HG02588 (cell line): ENCODE measurements around the gene SERINC2.

Source experiments
- ATAC-seq: cut with Tn5 transposase; IDR thresholded peaks from one replicate; pipeline ENCODE4 v1.9.1; 2021; ENCODE audit warnings: mild to moderate bottlenecking, moderate library complexity; ENCODE audit not compliant: unreplicated experiment

The SERINC2 gene

DNA sequence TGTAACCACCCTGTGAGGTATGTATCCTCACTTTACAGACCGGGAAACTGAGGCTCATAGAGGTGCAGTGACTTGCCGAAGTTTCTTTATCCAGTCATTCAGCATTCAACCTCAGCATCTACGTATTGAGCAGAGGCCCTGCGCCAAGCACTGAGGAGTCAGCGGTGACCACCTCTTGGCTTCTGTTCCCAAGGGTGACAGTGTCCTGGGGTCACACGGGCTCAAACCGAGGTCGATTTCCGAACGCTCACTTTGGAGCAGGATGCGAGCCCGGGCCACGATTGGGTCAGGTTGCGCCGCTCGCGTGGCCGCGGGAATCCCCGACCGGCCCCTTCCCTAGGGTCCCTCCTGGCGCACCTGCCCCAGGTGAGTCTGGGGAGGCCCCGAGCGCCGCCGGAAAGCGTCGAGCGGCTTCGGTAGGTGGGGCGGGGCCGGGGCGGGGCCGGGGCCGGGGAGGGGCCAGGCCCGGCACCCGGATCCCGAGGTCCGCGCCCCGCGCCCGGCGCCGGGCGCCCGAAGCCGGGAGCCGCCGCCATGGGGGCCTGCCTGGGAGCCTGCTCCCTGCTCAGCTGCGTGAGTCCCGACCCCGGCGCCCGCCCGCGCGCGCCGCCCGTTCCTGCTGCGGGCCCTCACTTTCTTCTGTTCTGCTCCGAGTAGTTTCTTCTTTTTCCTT, at the start of gene SERINC2:
TSS of gene SERINC2 (plus strand) at position 482 of the 673 bp plus-strand sequence. CDS start at position 535, 53 bp downstream.
- no peak for ATAC-seq

DNA sequence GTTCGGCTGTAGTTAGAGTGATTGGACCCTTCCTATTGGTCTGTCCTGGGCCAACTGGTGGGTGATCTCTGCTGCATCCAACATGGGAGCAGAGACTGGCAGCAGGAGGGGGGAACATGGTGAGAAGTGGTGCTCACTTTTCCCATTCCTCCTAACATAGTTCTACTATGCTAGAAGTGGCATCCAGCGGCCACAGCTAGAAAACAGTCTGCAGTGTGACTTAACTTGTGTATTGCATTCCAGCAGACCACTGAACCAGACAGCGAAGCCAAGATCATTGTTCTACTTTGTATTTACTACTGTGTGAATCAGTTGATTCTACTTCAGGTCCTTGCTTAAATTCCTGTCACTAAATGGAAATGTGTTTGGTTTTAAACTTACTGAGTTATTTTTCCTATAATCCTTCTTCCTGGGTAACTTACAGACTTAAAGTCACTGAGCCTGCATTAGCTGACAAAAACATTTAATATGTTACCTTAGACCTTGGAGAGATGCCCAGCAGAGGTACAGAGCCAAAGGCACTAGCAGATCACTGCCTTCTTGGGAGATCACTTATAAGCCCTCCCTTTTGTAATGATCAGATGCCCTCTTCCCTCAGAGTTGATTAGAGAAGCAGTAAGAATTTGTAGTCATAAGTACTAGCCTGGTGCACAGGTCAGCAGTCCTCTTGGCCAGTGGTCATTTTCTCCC, 48.3 kb upstream of the SERINC2 start:
- no peak for ATAC-seq

DNA sequence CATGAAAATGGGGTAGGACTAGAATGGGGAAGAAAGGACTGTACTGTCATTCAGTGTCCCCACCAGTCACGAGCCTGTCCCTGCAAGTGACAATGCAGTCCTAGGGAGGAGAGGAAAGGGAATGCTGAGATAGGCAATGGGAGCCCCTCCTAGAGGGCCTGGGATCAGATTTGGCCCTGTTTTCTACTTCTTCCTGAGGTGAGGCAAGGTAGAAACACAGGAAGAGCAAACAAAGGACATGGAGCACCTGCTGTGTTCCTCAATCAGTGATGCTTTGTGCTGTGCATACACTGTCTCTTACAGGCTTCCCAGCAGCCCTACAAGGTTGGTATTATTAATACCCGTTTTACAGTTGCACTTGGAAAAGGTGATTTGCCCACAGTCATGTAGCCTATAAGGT, 46.2 kb upstream of the SERINC2 start:
- ATAC-seq: no peak

DNA sequence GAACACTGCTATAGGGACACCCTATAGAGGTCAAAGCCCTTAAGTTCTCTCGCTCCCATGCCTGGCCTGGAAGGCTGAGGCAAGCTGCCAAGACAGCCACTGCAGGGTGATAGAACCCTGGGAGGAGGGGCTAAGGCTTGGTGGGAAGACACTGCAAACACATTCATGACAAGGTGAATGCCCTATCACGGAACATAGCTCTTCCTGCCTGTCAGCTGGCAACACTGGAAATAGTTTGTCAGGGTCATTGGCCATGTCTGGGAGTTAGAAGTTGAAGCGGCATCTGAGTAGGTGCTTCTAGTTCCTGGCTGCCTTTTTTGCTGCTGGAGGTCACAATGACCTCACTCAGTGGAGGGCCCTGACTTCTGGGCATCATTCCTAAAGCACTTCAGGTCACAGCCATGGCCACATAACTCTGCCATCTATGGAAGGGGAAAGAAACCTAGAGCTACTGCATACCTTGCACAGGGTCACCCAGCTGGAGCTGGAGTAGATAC, 44.4 kb upstream of the SERINC2 start:
- no peak for ATAC-seq

DNA sequence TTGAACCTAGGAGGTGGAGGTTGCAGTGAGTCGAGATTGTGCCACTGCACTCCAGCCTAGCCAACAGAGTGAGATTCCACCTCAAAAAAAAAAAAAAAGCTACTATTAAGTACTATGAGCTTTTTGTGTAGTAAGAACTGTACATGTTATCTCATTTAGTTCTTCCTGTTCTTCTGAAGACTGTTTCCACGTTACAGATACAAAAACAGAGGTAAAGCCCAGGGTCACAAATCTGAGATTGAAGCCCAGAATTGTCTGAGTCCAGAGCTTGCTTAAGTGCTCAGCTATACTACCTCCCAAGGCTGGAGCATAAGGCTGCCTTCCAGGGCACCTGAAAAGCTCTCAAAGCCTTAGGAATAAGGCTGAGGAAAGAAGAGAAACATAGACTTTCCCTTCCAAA, 43.0 kb upstream of the SERINC2 start:
- ATAC-seq: no peak

DNA sequence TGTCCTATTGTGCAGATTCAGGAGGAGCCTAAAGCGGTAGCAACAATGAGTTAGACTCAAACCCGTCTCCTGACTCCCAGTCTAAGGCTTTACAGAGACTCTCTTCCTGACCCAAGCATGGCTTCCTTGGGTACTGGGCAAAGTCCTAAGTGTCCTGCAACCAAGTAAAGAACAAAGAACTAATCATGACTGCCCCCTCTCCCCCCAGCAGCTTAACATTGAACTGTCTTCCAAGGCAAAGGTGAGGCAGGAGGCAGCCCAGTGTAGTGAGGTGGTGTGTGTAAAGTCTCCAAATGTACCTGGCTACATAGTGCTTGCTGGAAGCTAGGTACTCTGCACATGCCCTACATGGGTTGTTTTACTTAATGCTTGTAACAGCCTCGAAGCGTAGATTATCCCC, 42.4 kb upstream of the SERINC2 start:
- ATAC-seq: no peak

DNA sequence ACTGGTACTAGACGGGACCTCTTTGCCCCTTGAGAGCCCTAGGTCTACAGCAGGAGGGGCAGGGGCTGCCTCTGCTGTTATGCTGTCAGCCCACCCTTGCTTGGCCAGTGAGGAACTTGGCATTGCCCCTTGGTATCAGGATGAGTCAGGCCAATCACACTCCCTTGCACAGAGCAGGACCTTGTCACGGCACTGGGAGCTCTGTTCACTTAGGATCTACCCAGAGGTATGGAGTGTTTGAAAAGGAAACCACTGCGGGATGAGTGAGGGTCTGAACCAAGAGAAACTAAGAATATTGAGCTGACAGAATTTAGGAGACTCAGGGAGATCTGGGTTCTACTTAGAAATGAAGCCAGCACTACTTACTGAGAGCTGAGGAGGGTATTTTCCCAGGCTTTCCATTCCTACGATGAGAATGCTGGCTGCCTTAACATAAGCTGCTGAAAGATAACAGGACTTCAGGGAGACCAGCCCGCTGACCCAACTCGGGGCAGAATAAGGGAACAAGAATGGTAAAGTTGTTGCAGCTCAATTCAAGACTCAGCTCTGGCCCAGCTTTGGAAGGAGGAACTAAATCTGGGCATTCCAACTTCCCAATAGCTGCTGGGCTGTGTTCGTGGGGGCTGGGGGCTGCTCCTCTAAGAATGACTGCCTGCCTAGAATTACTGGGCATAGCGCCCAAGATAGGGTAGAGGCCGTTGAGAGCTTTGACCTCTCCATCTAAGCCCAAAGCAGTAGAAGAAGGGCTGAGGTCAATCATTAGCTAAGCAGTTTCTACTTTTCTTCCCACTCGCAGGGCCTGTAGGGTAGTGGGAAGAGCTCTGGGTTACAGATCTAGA, 41.7 kb upstream of the SERINC2 start:
- ATAC-seq: no peak

DNA sequence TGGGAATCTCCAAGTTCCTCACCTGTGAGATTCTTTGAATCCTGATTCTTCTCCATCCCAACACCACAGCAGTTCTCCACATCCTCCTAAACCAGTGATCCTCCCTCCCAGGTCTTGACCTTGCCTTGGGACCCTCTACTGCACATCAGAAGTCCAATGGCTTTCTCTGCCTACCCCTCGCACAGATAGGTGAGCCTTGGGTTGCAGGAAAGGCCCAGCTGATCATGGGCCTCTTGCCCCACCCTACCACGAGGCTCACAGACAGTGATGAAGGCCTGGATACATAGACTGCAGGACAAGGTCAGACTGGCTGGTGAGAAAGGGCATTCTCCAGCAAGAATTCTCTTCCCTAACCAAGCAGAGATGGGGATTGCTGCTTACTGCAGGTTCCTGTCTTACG, 41.0 kb upstream of the SERINC2 start:
- no peak for ATAC-seq

DNA sequence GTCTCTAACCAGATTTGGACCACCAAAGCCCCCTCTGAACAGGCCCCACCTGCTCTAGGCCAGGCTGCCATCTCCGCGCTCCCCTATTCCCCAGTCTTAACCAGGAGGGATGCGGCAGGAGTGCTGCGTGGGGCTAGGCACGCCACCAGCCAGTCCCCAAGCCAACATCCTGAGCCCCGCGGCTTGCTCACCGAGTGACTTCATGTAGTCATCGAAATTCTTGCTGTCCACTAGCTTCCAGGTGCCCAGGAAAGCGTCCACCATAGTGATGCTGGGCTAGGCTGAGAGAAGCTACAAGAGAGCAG, 40.3 kb upstream of the SERINC2 start:
- no peak for ATAC-seq

DNA sequence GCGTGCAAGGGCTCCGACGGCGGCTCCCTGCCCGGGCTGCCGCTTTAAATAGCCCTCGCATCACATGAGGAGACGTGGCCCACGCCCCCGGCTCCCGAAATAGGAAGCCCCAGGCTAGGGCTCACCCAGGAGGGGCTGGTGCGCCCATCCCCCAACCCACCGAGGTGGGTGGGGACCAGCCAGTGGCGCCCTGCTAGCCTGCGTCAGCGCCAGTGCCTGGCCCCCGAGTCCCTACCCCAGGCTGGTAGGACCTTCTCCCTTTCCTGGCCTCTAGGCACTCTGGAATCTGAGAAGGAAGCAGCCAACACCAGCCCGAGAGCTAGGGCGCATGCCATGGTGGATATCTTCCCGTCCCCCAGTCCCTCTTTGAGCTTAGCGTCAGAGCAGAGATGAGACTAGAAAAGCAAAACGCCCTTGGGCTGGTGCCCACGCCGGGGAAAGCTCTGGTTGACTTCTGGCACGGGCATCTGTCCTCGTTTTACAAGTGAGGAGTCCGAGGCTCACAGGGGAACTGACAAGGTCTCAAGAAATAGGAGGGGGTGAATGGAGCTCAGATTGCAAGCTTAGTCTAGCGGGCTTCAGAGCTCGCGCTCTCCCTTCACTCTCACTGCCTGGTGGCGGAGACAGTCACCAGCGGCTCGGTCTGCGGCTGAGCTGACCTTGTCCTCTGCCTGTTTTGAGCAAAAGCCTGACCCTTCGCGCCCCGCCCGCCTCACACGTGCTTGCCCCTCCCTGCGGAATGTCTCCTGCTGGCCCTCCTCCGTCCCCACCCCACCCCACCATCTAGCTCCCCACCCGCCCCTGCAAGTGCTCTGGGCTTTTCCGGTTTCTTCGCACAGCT, 39.7 kb upstream of the SERINC2 start, which contains the start of gene FABP3:
TSS of gene FABP3 (minus strand) at position 21 of the 841 bp plus-strand sequence. CDS start 62 bp downstream, outside the sequence.
- no peak for ATAC-seq

DNA sequence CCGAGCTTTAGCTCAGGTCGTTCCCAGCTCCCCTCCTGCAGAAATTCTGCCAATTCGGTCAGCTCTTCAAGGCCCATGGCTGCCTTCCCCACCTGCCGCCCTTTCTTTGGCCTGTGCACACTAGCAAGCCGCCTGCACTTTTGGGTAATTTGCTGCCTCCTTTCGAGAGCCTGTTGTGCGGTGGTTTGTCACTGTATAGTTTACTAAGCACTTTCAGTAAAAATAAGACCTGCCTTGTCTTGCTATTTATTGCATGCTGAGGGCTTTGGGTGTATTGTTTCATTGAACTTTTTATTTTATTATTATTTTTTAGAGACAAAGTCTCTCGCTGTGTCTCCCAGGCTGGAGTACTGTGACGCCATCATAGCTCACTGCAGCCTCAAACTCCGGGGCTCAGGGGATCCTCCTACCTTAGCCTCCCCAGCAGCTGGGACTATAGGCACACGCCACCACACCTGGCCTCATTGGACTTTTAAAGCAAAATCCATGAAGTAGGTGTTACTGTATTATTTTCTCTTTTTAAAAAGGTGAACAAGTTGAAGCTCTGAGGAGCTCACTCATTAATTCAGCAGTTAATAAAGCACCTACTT, 39.0 kb upstream of the SERINC2 start:
- no peak for ATAC-seq

DNA sequence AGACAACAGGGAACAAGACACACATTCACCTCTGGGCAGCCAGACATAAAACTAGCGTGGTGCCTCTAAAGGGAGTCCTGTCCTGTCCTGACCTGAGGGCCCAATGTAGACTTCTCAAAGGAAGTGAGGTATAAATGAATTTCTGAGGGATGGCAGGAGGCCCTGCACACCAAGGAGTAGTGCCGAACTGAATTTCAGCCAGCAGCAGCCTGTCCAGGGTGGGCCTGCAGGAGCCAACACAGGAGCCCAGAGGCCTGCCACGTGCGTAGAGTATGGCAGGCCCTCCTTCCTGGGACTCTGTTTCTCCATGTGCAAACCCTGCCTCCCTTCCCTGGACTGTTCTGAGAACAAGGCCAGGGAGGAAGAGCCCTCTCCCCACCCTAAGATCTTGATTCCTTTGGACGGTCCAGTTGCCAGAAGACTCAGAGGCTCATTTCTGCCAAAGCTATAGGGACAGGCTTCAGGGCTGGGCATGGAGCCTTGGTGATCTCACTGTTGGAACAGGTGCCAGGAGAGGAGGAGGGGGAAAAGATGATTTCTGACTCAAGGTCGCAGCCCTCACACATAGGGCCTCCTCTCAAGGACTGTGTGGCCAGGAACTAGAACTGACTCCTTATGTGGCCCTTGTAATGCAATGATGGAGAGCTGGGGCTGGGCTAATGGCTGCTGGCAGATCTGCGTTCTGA, 38.4 kb upstream of the SERINC2 start:
- ATAC-seq: no peak

DNA sequence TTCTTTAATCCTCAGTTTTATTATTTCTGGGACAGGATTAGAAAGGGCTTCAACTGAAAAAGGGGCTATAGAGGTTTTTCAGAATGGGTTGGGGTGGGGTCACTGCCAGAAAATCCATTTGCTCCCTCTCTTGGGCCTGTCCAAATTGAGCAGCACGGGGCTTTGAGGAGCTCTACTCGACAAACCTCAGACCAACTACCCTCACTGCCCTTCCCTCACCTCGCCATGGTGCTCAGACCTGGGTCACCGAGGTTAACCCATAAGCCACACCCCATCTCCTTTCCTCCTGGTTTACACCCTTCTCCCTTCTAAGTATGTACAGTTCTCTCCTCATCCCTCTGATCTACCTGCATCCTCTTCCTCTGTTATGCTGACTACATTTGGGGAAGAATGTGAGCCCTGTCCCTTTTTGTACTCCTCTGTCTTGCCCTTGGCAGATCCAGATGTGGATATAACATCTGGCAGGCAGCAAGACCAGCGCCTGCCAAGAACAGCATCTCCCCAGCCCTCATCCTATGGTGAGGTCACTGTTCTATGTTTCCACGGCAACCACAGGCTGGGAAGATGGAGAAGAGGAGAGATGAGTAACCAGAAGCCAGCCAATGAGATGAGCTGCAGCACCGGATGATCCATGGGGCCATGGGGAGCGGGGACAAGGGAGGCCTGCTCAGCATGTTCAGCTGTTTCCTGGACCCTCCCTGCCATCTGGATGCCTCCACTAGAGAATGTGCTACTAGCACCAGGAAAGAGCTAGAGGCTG, 36.5 kb upstream of the SERINC2 start:
- ATAC-seq: no peak

DNA sequence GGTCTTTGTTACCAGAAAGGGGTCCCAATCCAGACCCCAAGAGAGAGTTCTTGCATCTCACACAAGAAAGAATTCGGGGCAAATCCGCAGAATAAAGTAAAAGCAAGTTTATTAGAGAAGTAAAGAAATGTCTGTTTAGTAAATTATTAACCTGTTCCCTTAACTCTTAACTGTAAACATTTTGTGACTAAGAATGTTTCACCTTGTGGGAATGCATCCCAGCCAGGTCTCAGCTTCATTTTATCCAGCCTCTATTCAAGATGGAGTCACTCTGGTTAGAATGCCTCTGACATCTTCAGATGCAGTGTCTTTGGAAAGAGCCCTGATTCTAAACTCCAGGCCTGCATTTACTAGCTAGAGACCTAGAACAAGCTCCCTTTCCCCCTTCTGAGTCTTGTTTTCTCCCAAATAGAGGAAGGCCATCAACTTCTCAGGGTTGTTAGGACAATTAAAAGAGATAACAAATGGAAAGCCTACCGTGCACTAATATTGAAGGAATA, 35.6 kb upstream of the SERINC2 start:
- ATAC-seq: no peak

DNA sequence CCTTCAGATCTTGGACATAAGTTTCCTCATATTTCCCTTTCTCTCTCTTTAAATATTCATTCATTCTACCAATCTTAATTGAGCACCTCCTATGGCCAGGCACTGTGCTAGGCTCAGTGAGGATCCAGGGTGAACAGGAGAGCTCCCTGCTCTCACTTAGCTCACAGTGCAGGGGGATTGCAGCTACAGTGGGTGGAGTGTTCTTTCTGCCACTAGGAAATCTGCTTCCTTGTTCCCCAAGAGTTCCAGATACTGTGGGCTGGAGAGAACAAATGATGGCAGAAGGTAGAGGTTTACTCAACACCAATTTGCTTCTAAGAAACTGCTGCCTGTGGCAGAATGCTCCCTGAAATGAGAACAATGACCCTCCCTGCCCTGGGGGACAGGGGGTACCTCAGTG, 35.0 kb upstream of the SERINC2 start:
- ATAC-seq: no peak

DNA sequence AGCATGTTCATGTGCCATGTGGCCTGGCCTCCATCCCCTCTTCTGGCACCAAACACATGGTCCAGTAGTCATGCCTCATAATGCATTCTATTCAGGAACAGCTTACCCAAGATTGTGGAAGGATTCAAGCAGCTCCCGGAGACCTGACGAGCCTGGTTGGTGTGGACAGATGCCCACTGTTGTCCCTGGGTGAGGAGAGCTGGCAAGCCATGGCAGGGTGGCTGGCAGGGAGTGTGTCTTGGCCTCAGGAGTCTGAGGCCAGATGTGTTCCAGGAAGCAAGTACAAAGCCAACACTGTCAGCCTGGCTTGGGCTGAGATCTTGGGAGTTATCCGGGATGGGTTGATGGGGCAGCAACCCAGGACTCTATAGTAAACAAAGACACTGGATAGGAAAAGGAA, 32.8 kb upstream of the SERINC2 start:
- ATAC-seq: no peak

DNA sequence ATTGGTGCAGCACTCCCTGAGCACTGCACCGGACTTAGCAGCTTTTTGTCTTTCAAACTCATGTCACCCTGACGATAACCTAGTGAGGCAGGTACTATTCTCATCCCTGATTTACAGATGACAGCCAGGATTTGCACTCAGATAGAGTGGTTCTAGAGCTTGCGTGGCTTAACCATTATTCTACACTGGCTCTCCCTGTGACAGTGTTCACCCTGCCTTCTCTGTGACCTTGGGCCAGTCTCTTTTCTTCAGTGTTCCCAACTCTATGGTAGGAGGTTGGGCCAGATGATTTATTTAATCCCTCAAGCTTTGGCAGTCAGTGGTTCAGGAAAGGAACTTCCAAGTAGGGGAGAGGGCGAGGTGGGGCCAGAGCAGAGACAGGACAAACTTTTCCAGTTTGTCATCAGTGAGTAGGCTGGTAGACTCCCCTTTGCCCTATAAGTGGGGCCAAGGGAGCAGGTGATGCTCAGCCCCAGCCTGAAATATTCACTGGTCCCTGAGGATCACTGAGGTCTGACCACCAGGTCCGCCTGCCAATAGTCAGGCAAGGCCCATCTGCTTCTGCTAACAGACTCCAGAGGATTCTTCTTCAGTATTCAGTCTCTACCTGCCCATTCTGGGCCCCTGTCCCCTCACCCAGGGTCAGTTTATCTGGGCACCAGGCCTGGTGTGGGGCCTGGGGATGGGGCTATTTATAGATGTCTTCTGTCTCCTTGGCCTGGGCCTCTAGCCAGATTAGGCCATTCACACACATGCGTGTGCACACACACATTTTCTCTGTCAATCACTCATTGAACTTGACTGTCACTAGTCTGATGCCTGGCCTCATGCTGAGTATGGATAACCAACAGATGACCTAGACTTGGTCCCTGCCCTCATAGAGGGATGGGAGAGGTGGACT, 31.4 kb upstream of the SERINC2 start:
- no peak for ATAC-seq
